ENCODE data around the gene WNT6. TPM values are rescaled to one million over a fixed set of nuclear protein-coding genes. Genes with fewer than 3 reads are reported as not detected.
A peak's percentile ranks its signal among the peaks of the same experiment; 100 is the strongest.

Gene WNT6
- total RNA-seq, 1 experiment from 2014 or later: 1.4 TPM

GRCh38 chr2:218876562-218877219 lies 17.1 kb downstream of the WNT6 start:
- CTCF ChIA-PET: interaction anchor here (0.6 to 15.1 kb wide), 21 partner anchors 9 to 278 kb away, joined by 3 to 278 read pairs (median 5); partner anchors contain the start of genes CDK5R2 and WNT6
- Histone ChIP-seq H3K9me2 (ENCODE audit: insufficient read depth) (no peaks in the 10 kb centered on the region), H3K27ac (ENCODE audit: low read depth, low read length) (no peak overlapping the region), H4K20me1 (ENCODE audit: insufficient read depth) (no peaks in the 10 kb centered on the region), H3K9me3 (ENCODE audit: control insufficient read depth in 1 of 2, insufficient read depth in 1 of 2, low read depth in 1 of 2, low read length in 2 of 2) (no peaks in the 10 kb centered on the region), H3K27me3 (ENCODE audit: insufficient read depth, low read length) (no peaks in the 10 kb centered on the region), H3K79me2 (ENCODE audit: insufficient read depth, low read length) (no peaks in the 10 kb centered on the region), H3K4me2 (ENCODE audit: low read length) (no peak overlapping the region), H3K4me3 (replicated peaks in 1 of 2; ENCODE audit: low read depth in 1 of 2, low read length in 2 of 2) (no peak overlapping the region), H3K4me1 (ENCODE audit: control insufficient read depth in 1 of 2, insufficient read depth in 2 of 2, low read length in 2 of 2) (peaks cover 5 to 14% of the 10 kb centered on the region in 2 experiments; a peak in 3 of 4 replicates), H2AFZ (ENCODE audit: low read depth, low read length, poor library complexity, severe bottlenecking) (no peak overlapping the region), H3K36me3 (ENCODE audit: control insufficient read depth in 1 of 2, insufficient read depth in 2 of 2, low read length in 2 of 2) (no peaks in the 10 kb centered on the region), H3K9ac (ENCODE audit: low read length) (no peak overlapping the region)
- RAD21 ChIA-PET (ENCODE audit: low non-redundant PET in 1 of 2, low total read pairs in 2 of 2, uncharacterized antibody in 2 of 2, unreplicated experiment in 2 of 2): interaction anchor here (0.5 to 3.4 kb wide), 5 partner anchors 16 to 103 kb away, joined by 3 to 48 read pairs (median 6); no protein-coding TSS in a partner anchor
- ATAC-seq (peak; percentile 69), DNase-seq (ENCODE audit: low read depth, low spot score) (peak; percentile 59)
- intact Hi-C loops (cut with micrococcal nuclease): loop anchor here (1.0 to 5.0 kb wide), 4 partner anchors 22 to 241 kb away; no protein-coding TSS in a partner anchor
- BruUV-seq (replicated peaks): no TSS peak
- TF ChIP-seq POLR2A (IDR thresholded peaks at IDR 0.05; ENCODE audit: borderline replicate concordance, extremely low read depth, insufficient read depth, insufficient read length) (no peak), EZH2phosphoT487 (IDR thresholded peaks at IDR 0.05; ENCODE audit: borderline replicate concordance) (no peak), POLR2AphosphoS5 (IDR thresholded peaks at IDR 0.05; ENCODE audit: low read depth, low read length) (no peak), EZH2 (IDR thresholded peaks at IDR 0.05) (no peak), ELF1 (IDR thresholded peaks at IDR 0.05; ENCODE audit: borderline replicate concordance, low read depth) (no peak), YY1 (IDR thresholded peaks at IDR 0.05; ENCODE audit: extremely low read depth, insufficient replicate concordance, low read depth, low read length) (peak; percentile 31), ZFX (IDR thresholded peaks at IDR 0.05) (no peak), ZNF274 (IDR thresholded peaks at IDR 0.05; ENCODE audit: low read depth, low read length) (no peak), RAD21 (IDR thresholded peaks at IDR 0.05; ENCODE audit: low read depth) (peak; percentile 99), SP1 (IDR thresholded peaks at IDR 0.05; ENCODE audit: low read depth) (no peak), SIN3A (IDR thresholded peaks at IDR 0.05; ENCODE audit: low read depth) (no peak), CTCF (IDR thresholded peaks at IDR 0.05 in 2 of 3, conservative IDR thresholded peaks at IDR 0.05 in 1 of 3; ENCODE audit: borderline replicate concordance in 1 of 3, insufficient read depth in 1 of 3, low read depth in 2 of 3, low read length in 2 of 3) (peak; percentile 97 to 99 (median 98))
- TF ChIP-seq, protein P1, sequence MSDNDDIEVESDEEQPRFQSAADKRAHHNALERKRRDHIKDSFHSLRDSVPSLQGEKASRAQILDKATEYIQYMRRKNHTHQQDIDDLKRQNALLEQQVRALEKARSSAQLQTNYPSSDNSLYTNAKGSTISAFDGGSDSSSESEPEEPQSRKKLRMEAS (IDR thresholded peaks at IDR 0.05): no peak
- TF ChIP-seq, protein P2, sequence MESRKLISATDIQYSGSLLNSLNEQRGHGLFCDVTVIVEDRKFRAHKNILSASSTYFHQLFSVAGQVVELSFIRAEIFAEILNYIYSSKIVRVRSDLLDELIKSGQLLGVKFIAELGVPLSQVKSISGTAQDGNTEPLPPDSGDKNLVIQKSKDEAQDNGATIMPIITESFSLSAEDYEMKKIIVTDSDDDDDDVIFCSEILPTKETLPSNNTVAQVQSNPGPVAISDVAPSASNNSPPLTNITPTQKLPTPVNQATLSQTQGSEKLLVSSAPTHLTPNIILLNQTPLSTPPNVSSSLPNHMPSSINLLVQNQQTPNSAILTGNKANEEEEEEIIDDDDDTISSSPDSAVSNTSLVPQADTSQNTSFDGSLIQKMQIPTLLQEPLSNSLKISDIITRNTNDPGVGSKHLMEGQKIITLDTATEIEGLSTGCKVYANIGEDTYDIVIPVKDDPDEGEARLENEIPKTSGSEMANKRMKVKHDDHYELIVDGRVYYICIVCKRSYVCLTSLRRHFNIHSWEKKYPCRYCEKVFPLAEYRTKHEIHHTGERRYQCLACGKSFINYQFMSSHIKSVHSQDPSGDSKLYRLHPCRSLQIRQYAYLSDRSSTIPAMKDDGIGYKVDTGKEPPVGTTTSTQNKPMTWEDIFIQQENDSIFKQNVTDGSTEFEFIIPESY (IDR thresholded peaks at IDR 0.05; ENCODE audit: extremely low read depth, insufficient replicate concordance, low read length): no peak
- POLR2A ChIA-PET: interaction anchor here (0.7 to 2.0 kb wide), 3 partner anchors 18 to 22 kb away, joined by 3 to 7 read pairs (median 6); no protein-coding TSS in a partner anchor

All from HCT116 (cell line).